Sigmoid colon (tissue), 4 donors: ENCODE measurements around the gene LRRC75B.
"Not testable (repeated sequence)": the region's sequence is repeated elsewhere in the genome, so short reads cannot be mapped to it uniquely, and the experiment has no call there.

Experiments used
- EP300 ChIP-seq, 4 donors: sonication (generic); formaldehyde crosslinking; IDR thresholded peaks; one replicate each; pipeline ENCODE4 v1.6.1; 2017; ENCODE audit warnings: antibody characterized with exemption in 4 of 4
- POLR2A ChIP-seq, 2 donors: fragments of 450-650 bp; IDR thresholded peaks; one replicate each; pipeline ENCODE4 v1.6.1; 2016; ENCODE audit warnings: antibody characterized with exemption in 2 of 2, mild to moderate bottlenecking in 2 of 2, moderate library complexity in 2 of 2
- TF ChIP-seq, protein P1 (sequence below), 4 experiments: fragments of 450-650 bp in 3 of 4; fragments of 200-600 bp in 1 of 4; IDR thresholded peaks; one replicate each; pipeline ENCODE4 v1.5.1; 2016 to 2019; ENCODE audit warnings: antibody characterized with exemption in 4 of 4, mild to moderate bottlenecking in 3 of 4, moderate library complexity in 2 of 4

DNA sequence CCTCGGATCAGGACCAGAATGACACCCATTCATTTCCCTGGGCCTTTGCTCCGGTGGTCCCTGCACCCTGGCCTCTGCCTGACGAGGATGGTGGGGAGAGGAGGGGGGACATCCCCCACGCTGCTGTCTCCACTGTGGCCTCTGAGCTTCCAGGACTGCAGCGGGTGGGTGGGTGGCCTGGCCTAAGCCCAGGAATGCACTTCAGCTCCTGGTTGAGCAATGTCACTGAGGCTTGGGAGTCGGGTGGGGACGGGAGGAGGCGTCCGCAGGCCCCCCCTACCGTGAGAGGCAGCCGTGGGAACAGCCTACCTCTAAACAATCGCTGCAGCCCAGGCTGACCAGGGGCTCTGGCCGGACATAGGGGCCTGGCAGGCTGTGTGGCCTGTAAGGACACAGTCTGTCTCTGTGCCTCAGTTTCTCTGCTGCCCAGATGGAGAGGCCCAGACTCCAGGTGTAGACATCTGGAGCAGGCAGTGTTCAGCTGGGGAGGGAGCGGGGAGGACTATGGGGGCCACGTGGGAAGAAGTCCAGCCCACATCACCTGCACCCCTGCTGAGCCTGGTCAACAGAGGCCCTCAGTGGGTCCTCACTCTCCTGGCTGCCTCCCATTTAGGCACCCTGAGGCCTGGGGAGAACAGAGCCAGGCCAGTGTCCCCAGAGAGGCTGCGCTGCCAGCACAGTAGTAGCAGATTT lies 38.7 kb upstream of the LRRC75B start:
- TF ChIP-seq POLR2A, EP300 (IDR thresholded peaks at IDR 0.05): not testable (repeated sequence)
- TF ChIP-seq, protein P1, sequence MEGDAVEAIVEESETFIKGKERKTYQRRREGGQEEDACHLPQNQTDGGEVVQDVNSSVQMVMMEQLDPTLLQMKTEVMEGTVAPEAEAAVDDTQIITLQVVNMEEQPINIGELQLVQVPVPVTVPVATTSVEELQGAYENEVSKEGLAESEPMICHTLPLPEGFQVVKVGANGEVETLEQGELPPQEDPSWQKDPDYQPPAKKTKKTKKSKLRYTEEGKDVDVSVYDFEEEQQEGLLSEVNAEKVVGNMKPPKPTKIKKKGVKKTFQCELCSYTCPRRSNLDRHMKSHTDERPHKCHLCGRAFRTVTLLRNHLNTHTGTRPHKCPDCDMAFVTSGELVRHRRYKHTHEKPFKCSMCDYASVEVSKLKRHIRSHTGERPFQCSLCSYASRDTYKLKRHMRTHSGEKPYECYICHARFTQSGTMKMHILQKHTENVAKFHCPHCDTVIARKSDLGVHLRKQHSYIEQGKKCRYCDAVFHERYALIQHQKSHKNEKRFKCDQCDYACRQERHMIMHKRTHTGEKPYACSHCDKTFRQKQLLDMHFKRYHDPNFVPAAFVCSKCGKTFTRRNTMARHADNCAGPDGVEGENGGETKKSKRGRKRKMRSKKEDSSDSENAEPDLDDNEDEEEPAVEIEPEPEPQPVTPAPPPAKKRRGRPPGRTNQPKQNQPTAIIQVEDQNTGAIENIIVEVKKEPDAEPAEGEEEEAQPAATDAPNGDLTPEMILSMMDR (IDR thresholded peaks at IDR 0.05) = not testable (repeated sequence)
